HG03135 (cell line): Measurements from ENCODE around the gene RXYLT1.
A peak's percentile ranks its signal among the peaks of the same experiment; 100 is the strongest.
"Not testable (repeated sequence)": the region's sequence is repeated elsewhere in the genome, so short reads cannot be mapped to it uniquely, and the experiment has no call there.

Source experiments
- ATAC-seq: cut with Tn5 transposase; IDR thresholded peaks from one replicate; pipeline ENCODE4 v1.9.1; 2021; ENCODE audit warnings: mild to moderate bottlenecking, moderate library complexity; ENCODE audit not compliant: unreplicated experiment

The RXYLT1 gene

DNA sequence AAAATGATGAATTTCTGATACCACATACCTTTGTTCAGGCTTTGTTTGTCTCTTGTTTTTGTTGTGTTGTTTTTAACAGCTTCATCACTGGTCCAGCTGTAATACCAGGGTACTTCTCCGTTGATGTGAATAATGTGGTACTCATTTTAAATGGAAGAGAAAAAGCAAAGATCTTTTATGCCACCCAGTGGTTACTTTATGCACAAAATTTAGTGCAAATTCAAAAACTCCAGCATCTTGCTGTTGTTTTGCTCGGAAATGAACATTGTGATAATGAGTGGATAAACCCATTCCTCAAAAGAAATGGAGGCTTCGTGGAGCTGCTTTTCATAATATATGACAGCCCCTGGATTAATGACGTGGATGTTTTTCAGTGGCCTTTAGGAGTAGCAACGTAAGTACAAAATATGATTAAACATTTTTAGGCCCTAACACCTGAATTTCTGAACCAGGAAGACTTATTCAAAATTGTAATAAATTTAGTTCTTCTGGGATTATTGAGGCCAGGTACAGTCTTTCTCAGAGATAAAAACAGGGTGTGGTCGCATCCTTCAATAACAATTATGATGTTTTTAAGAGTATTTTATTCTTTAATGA is 22.4 kb downstream of the RXYLT1 start:
- ATAC-seq: no peak

DNA sequence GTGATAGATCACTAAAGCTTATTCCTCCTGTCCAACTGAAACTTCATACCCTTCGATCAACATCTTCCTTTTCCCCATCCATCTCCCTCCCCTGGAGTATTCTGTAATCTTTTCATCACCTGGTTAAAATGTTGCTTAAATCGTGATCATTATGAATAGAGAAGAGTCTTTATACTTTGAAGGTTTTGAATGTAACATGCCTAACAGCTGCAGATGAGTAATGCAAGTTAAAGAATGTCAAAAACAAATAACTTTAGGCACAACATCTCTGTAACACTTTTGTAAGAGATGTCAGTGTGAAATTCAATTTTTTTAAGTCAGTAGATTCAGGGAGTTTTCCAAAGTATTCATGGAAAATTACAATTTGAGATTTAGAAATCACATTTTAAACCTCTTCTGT is 25.0 kb downstream of the RXYLT1 start:
- ATAC-seq: no peak

DNA sequence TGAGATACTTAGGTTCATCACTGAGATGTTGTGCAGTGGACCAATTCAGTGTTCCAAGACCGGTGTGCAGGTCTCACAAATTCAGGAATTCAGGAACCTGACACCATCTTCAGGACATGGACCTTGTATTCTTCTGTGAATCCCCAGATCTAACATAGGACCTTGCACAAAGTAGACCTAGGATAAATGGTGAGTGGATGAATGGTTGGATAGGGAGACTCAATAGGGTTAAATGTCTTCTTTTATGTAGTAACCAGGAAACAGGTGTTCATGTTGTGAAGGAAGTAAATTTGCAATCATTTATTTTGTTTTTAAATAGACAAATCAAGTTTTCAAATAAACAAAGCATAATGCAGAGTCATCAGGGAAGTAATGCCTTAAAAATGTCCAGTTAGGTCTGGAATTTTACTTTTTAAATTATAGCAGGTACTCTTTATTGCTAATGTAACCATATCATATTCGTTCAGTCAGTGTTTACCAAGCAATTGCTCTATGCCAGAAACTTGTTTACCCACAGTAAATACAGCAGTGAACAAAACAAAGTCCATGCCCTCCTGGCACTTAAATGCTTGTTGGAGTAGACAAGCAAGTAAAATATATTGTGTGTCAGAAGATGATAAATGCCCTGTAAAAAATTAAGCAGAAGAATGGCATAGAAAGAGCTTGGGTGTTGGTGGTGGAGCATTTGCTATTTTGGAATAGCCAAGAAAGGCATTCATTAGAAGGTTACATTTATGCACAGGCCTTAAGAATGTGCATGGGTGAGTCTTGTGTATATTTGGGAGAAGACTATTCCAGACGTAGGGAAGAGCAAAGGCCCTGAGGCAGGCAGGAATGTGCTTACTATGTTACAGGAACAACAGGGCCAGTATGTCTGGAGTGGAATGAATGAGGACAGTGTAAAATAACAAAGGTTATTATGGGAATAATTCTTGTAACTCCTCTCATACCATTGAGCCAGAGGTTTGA is 26.3 kb downstream of the RXYLT1 start:
- no peak for ATAC-seq

DNA sequence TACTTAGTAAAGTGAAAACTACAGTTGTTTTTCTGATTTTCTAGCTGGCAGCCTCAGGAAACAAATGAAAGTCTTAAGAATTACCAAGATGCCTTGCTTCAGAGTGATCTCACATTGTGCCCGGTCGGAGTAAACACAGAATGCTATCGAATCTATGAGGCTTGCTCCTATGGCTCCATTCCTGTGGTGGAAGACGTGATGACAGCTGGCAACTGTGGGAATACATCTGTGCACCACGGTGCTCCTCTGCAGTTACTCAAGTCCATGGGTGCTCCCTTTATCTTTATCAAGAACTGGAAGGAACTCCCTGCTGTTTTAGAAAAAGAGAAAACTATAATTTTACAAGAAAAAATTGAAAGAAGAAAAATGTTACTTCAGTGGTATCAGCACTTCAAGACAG is 28.9 kb downstream of the RXYLT1 start:
- no peak for ATAC-seq

DNA sequence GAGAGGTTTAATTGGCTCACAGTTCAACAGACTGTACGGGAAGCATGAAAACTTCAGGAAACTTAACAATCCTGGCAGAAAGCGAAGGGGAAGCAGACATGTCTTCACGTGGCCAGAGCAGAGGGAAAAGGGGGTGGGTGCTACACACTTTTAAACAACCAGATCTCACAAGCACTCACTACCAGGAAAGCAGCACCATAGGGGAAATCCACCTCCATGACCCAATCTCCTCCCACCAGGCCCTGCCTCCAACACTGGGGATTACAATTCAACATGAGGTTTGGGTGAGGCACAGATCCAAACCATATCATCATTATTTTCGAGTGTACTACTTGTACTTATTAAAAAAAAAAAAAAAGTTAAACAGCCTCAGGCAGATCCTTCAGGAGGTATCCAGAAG is 29.9 kb downstream of the RXYLT1 start:
- no peak for ATAC-seq

DNA sequence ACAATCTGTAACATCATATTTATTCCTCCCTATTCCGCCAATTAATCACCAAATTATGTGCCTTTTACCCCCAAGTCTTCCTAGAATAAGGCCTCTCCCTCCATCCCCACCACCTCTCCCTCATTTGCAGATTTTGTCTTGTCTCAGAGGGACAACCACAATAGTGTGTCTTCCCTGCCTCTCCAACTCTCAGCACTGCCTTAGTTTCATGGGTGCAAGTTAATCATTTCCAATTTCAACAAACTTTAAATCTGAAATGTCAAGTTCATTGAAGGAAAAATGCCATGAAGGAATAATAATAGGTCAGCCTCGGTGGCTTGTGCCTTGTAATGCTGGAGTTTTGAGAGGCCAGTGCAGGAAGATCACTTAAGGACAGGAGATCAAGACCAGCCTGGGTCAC is 31.6 kb downstream of the RXYLT1 start:
- ATAC-seq: no peak

DNA sequence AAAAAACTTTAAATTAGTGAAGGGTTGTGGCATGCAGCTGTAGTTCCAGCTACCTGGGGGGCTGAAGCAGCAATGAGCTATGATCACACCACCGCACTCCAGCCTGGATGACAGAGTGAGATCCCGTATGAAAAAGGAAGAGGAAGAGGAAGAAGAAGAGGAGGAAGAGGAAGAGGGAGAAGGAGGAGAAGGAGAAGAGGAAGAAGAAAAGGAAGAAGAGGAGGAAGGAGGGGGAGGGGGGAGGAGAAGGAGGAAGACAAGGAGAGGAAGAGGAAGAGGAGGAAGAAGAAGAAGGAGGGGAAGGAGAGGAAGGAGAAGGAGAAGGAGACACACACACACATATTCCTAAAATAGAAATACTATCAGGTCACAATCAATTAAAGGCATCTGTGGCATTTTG is 32.0 kb downstream of the RXYLT1 start:
- no peak for ATAC-seq

DNA sequence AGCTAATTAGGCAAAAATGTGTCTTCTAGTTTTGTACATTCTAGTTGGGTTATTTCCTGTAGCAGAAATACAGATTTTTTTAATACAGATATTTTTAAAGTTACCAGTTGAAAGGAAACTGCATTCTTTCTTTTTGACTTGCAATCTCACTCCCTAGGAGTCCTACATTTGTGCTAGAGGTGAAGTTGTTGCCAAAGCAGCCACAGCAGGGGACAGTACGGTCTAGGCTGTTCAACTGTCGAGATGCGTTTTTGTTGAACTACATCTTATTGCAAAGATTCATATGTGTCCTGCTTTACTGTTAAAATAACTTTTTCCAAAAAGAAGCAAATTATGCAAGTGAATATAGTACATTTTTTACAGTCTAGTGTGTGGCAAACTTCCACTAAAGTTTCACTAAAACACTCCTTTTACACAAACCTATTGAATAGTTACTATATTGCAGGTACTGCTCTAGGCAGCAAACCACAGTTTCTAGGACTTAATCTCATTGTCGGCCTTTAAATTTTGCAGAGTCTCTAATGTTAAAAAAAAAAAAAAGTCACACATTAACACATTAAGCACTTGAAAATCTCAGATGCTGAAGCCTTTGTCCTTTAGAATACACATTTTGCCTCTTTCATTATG is 34.5 kb downstream of the RXYLT1 start:
- peak; percentile 44 for ATAC-seq

DNA sequence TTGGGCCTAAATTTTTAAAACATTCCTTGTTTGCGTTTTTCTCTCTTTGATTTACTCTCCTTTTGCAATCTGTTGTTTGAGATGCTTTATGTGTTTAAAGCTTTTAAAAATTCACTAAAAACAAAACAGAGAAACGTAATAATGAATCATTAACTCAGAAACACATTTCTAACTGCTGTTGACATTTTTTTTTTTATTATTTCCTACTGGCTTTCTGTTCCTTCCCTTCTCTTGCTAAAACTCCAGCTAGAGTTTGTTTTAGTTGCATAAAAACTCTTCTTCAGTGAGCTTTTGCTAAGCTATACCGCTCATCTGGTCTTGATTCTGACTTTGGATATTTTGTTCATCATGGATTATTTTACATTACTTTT is 35.8 kb downstream of the RXYLT1 start:
- no peak for ATAC-seq

DNA sequence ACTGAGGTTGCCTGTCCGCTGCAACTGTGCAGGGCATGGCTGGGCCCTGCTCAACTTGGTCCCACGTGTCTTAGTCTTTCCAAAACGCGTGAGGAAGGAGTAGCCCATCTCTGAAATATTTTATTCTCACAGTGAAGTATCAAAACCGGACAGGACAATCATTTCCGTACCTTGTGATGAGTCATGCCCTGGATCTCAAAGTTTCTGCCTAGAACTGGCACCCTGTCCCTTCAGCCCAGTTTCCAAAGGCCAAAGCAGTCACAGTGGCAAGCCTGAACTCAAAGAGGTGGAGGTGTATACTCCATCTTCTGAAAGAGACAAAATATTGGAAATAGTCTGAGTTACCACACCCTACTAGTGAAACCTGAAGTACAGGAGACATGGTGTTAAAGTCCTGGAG is 36.3 kb downstream of the RXYLT1 start:
- ATAC-seq: no peak

DNA sequence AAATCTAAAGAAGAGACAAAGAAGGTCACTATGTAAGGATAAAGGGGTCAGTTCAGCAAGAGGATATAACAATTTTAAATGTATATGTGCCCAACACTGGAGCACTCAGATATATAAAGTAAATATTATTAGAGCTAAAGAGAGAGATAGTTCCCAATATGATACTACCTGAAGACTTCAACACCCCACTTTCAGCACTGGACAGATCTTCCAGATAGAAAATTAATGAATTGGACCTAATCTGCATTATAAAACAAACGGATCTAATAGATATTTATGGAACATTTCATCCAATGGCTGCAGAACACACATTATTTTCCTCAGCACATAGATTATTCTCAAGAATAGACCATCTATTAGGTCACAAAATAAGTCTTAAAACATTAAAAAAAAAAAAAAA is 40.7 kb downstream of the RXYLT1 start:
- no peak for ATAC-seq

DNA sequence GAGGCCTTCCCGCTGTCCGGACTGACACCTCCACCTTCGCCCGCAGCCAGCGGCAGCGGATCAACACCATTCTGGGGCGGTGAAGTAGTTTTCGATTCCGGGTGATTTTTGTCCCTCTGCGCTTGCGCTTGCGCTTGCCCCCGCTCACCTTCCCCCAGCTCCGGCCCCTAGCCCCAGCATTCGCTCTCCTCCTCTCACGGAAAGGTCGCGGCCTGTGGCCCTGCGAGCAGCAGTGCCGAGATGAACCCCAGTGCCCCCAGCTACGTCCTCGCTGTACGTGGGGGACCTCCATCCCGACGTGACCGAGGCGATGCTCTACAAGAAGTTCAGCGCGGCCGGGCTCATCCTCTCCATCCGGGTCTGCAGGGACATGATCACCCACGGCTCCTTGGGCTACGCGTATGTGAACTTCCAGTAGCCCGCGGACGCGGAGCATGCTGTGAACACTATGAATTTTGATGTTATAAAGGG is 42.1 kb downstream of the RXYLT1 start:
- ATAC-seq: no peak

DNA sequence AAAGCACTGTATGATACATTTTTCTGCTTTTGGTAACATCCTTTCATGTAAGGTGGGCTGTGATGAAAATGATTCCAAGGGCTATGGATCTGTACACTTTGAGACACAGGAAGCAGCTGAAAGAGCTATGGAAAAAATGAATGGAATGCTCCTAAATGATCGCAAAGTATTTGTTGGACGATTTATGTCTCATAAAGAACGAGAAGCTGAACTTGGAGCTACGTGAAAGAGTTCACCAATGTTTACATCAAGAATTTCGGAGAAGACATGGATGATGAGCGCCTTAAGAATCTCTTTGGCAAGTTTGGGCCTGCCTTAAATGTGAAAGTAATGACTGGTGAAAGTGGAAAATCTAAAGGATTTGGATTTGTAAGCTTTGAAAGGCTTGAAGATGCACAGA is 42.6 kb downstream of the RXYLT1 start:
- no peak for ATAC-seq

DNA sequence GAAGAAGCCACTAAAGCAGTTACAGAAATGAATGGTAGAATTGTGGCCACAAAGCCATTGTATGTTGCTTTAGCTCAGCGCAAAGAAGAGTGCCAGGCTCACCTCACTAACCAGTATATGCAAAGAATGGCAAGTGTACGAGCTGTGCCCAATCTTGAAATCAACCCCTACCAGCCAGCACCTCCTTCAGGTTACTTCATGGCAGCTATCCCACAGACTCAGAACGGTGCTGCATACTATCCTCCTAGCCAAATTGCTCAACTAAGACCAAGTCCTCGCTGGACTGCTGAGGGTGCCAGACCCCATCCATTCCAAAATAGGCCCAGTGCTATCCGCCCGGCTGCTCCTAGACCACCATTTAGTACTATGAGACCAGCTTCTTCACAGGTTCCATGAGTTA is 43.3 kb downstream of the RXYLT1 start:
- no peak for ATAC-seq

DNA sequence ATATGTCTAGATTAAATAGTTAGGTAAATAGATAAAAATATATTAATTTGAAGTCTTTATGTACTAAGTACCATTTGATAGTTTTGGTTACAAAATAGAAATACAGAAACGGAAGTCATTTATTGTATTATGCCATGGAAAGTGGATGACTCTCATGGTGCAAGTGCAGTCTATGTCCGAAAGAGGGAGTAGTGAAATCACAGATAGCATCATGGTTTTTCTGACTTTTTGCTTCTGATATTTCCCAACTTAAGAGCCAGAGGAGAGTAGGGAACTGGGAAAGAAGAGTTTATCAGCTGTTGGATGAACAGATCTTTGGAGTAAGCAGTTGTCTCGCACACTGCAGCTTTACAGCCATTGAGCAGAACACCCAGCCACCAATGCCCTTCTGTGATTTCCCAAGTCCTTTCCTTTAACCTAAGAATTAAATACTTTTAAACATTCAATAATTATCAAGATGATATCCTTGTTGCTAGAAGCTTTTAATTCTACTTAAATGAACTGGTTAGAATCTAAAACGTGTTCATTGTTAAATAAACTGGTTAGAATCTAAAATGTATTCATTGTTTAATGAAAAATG is 46.4 kb downstream of the RXYLT1 start:
- ATAC-seq: no peak

DNA sequence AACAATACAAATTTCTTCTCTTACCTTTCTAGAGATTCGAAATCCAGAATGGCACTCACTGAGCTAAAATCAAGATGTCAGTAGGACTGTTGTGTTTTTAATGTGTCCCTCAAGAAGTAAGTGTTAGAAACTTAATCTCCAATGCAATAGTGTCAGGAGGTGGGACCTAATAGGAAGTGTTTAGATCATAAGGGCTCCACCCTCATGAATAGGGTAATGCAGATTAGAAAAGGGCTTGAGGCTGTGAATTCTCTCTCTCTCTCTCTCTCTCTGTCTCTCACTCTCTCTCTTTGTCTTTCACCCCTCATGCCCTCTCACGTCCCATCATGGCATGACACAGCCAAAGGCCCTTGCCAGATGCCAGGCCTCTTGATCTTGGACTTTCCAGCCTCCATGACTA is 49.2 kb downstream of the RXYLT1 start:
- ATAC-seq: no peak

DNA sequence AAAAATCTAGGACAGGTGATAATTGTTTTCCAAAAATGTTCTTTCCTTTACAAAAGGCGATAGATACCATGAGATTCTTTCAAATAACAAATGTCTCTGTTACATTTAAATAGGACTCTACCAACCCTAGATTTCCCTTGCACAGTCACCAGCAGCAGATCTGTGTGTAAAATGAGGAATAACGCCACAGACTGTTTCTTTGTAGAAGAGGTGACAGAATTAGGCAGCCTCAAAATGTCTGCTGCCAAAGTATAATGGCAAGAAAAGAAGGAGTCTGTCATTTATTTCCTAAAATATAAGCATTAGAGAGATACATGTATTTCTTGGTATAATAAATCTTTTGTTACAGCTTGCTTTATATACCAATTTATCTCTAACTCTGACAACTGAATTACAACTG is 56.3 kb downstream of the RXYLT1 start:
- no peak for ATAC-seq

DNA sequence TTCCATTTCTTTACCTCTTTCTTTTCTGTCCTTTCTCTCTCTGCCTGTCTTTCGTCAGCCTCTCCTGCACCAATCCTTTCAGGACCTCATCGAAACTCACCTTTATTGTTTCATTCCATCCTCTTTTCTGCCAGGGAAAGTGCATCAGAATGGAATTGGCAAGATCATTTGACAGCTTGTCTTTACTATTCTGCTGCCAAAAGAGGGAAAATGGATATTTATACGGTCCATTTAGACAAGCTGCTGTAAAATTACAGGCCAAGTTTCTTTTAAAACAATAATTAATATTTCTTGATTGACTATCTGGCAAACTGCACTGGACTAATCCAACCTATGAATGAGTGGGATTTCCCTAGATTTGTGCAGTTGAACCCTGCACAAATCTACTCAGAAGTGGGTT is 57.2 kb downstream of the RXYLT1 start:
- ATAC-seq: no peak

DNA sequence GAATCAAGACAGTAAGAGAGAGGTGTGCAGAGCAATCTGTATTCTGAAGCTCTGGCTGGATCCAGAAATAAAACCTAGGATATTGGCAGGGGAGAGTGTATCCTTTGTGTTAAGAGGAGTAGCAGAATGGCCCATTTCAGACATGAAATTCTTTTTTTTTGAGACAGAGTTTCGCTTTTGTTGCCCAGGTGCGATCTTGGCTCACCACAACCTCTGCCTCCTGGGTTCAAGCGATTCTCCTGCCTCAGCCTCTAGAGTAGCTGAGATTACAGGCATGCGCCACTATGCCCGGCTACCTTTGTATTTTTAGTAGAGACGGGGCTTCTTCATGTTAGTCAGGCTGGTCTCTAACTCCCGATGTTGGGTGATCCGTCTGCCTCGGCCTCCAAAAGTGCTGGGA is 58.7 kb downstream of the RXYLT1 start:
- no peak for ATAC-seq

DNA sequence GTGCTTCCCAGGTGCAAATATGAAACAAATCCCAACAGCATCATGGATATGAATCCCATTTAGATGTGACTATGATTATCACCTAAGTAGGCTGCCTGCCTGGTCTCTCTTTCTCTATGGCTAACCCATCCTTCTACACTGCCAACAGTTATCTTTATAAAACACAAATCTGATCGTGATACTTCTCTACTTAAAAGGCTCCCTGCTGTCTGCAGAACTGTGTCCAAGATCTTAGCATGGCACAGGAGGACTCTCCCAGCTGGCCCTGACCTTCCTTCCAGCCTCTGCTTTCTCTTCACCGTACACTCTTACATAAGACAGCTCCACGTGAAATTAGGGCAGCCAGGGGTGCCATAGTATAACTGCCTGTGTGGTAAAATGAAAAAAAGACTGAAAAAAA is 61.3 kb downstream of the RXYLT1 start:
- ATAC-seq: no peak

DNA sequence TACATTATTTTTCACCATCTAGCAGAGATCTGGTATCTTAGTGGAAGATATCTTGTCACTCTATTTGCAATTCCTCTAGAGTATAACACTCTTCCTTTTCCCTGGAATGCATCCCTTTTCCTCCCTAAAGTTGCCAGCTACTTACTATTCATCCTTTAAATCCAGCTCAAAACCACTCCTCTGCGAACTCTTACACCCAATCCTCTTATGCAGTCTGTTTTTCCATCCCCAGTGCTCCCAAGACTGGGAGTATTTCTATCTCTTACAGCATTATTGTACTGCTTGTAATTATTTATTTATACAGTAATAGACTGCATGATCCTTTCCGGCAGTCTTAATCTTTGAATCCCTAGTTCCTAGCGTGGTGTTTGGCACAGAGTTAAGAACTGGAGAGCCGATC is 61.9 kb downstream of the RXYLT1 start:
- no peak for ATAC-seq

DNA sequence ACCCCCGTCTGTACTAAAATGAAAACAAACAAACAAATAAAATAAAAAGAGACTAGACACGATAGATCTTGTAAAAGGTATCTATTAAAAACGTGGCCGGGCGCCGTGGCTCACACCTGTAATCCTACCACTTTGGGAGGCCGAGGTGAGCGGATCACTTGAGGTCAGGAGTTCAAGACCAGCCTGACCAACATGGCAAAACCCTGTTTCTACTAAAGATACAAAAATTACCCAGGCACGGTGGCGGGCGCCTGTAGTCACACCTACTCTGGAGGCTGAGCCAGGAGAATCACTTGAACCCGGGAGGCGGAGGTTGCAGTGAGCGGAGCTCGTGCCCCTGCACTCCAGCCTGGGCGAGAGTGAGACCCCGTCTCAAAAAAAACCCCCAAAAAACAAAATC is 63.0 kb downstream of the RXYLT1 start:
- ATAC-seq: not testable (repeated sequence)
